ENCODE measurements around the gene CELSR3.

CELSR3 gene

DNA sequence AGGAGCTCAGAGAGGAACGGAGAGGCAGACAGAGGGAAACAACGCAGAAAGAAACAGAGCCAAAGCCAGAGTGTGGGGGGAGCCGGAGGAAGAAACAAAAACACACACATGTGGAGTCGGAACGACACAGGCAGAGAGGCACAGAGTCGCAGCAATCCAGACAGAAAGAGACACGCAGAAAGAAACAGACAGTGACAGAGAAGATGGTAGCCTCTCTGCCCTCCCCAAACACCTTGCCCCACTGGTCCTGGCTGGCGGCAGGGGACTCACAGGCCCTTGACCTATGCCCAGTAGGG is 21.3 kb upstream of the CELSR3 start:
- DNase-seq (ENCODE audit: low spot score), result no peak
- TF ChIP-seq, protein P1, sequence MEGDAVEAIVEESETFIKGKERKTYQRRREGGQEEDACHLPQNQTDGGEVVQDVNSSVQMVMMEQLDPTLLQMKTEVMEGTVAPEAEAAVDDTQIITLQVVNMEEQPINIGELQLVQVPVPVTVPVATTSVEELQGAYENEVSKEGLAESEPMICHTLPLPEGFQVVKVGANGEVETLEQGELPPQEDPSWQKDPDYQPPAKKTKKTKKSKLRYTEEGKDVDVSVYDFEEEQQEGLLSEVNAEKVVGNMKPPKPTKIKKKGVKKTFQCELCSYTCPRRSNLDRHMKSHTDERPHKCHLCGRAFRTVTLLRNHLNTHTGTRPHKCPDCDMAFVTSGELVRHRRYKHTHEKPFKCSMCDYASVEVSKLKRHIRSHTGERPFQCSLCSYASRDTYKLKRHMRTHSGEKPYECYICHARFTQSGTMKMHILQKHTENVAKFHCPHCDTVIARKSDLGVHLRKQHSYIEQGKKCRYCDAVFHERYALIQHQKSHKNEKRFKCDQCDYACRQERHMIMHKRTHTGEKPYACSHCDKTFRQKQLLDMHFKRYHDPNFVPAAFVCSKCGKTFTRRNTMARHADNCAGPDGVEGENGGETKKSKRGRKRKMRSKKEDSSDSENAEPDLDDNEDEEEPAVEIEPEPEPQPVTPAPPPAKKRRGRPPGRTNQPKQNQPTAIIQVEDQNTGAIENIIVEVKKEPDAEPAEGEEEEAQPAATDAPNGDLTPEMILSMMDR (IDR thresholded peaks at IDR 0.05; ENCODE audit: extremely low read depth, insufficient read depth, missing control alignments), result no peak
- in situ Hi-C loops (cut with MboI; ENCODE audit: low pct_unique_long_range_greater_than_20kb, low sequenced_read_pairs, unreplicated experiment), result no loop called here

DNA sequence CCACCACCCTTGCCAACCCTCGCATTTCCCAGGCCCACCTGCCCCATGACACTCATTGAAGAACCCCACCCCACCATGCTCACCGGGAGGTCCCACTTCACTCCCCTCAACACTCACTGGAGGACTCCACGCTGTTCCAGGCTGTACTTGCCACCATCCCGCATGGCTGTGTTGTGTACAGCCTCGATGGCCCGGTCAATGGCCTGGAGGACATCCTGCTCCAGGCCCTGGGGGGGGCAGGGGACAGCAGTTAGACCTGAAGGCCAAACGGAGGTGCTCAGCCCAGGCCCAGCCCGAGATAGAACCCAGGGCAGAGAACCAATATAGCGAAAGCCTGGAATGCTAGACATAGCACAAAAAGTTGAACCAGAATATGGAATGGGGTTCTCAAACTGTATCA is 20.1 kb upstream of the CELSR3 start:
- DNase-seq (ENCODE audit: low spot score), result no peak
- in situ Hi-C loops (cut with MboI; ENCODE audit: low pct_unique_long_range_greater_than_20kb, low sequenced_read_pairs, unreplicated experiment), result no loop called here
- TF ChIP-seq, protein P1 (IDR thresholded peaks at IDR 0.05; ENCODE audit: extremely low read depth, insufficient read depth, missing control alignments), result no peak

GRCh38 chr3:48681974-48682610 is 19.4 kb upstream of the CELSR3 start:
- TF ChIP-seq, protein P1 (IDR thresholded peaks at IDR 0.05; ENCODE audit: extremely low read depth, insufficient read depth, missing control alignments), result no peak
- no peak for DNase-seq (ENCODE audit: low spot score)
- in situ Hi-C loops (cut with MboI; ENCODE audit: low pct_unique_long_range_greater_than_20kb, low sequenced_read_pairs, unreplicated experiment), result no loop called here

DNA sequence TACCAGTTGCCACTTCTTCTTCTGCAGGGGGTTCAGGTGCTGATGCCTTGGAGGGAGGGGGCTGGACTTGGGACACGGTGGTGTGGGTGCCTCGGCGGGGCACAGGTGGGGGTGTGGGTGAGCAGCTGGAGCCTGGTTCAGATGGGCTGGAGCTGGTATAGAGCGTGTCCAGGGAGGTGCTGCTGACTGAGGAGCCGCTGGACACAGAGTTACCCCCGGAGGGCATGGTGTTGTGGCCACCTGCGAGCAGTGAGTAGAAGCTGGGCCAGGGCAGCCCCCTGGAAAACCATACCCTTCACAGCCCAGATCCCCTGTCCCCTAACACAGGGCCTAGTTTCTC is 18.8 kb upstream of the CELSR3 start:
- TF ChIP-seq, protein P1 (IDR thresholded peaks at IDR 0.05; ENCODE audit: extremely low read depth, insufficient read depth, missing control alignments), result no peak
- no peak for DNase-seq (ENCODE audit: low spot score)
- in situ Hi-C loops (cut with MboI; ENCODE audit: low pct_unique_long_range_greater_than_20kb, low sequenced_read_pairs, unreplicated experiment), result no loop called here

- in situ Hi-C loops (cut with MboI; ENCODE audit: low pct_unique_long_range_greater_than_20kb, low sequenced_read_pairs, unreplicated experiment), result no loop called here
- TF ChIP-seq, protein P1 (IDR thresholded peaks at IDR 0.05; ENCODE audit: extremely low read depth, insufficient read depth, missing control alignments), result no peak
- no peak for DNase-seq (ENCODE audit: low spot score)
Observed at GRCh38 chr3:48680811-48681540, 18.3 kb upstream of the CELSR3 start.

DNA sequence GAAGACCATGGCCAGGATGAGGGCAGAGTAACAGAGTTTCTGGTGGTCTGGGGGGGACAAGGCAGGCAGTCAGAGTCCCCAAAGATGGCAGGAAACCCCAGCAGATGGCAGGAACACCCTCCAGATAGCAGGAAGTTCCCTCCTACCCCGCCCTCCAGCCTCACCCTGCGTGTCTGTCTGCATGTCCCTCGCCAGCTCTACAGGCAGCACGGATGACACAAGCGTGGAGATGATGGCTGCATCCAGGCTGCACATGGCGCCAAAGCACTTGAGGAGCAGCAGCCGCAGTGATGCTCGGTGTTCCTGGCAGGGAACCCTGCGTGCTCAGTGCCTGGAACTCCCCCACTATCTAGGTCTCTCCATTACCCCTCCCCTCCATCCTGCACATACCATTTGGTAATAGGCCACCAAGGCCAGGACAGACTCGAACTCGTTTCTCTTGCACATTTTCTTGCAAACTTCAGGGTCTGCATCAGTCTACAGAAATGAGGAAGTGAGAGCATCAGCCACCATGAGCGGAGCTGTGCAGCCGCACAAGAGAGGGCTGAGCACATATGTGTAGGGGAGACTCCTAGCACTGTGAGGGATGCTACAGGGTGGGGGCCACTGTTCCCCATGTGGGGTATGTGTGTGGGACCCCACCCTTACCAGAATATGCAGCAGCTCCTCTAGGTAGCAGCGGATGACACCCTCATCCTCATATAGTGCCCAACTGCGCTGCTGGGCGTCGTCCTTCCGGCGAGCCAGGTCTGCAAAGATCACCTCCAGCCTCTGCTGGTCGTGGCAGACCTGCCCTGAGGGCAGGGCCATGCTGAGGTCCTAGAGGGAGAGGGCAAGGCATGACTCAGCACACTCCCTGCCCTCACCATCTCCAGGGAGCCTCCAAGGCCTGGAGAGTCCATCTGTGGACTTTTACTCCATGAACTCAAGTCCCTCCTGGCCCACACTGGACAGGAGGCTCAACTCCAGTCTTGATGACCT is 17.0 kb upstream of the CELSR3 start:
- TF ChIP-seq, protein P1 (IDR thresholded peaks at IDR 0.05; ENCODE audit: extremely low read depth, insufficient read depth, missing control alignments), result no peak
- in situ Hi-C loops (cut with MboI; ENCODE audit: low pct_unique_long_range_greater_than_20kb, low sequenced_read_pairs, unreplicated experiment), result no loop called here
- no peak for DNase-seq (ENCODE audit: low spot score)
